H9 (cell line): ENCODE results near the gene HHIP. TPM values are rescaled to one million over a fixed set of nuclear protein-coding genes. Genes with fewer than 3 reads are reported as not detected.
A peak's percentile ranks its signal among the peaks of the same experiment; 100 is the strongest.

ENCODE experiments used
- DNase-seq: peaks from one replicate; pipeline ENCODE4 v3.0.0-alpha.2; 2017
- H2AFZ ChIP-seq: one replicate; pipeline ENCODE4 v1.6.1; 2013; ENCODE audit warnings: mild to moderate bottlenecking, low read length, control low read depth, moderate library complexity
- H2AK5ac ChIP-seq: 2 replicates; pipeline ENCODE4 v1.6.1; 2013; ENCODE audit warnings: low read length, control low read depth, mixed read lengths; ENCODE audit not compliant: insufficient read length
- H2BK120ac ChIP-seq: one replicate; pipeline ENCODE4 v1.6.1; 2013; ENCODE audit warnings: low read depth, mild to moderate bottlenecking, low read length, control low read depth, inconsistent platforms; ENCODE audit not compliant: poor library complexity, severe bottlenecking
- H2BK12ac ChIP-seq: 2 replicates; pipeline ENCODE4 v1.6.1; 2013; ENCODE audit warnings: low read length, control low read depth, mixed read lengths, low read depth; ENCODE audit not compliant: insufficient read length
- H2BK15ac ChIP-seq: 2 replicates; pipeline ENCODE4 v1.6.1; 2013; ENCODE audit warnings: low read depth, low read length, control low read depth
- H2BK20ac ChIP-seq: one replicate; pipeline ENCODE4 v1.6.1; 2013; ENCODE audit warnings: low read depth, mild to moderate bottlenecking, low read length, control low read depth, inconsistent platforms; ENCODE audit not compliant: poor library complexity, severe bottlenecking
- H2BK5ac ChIP-seq: 2 replicates; pipeline ENCODE4 v1.6.1; 2013; ENCODE audit warnings: low read length, control low read depth, mixed read lengths; ENCODE audit not compliant: insufficient read length
- H3K14ac ChIP-seq: 2 replicates; pipeline ENCODE4 v1.6.1; 2013; ENCODE audit warnings: low read length, control low read depth; ENCODE audit not compliant: insufficient read depth
- H3K18ac ChIP-seq: 2 replicates; pipeline ENCODE4 v1.6.1; 2013; ENCODE audit warnings: low read depth, mild to moderate bottlenecking, mixed read lengths, low read length, control low read depth; ENCODE audit not compliant: insufficient read length
- H3K23ac ChIP-seq: 2 replicates; pipeline ENCODE4 v1.6.1; 2013; ENCODE audit warnings: low read length, control low read depth, mixed read lengths, low read depth; ENCODE audit not compliant: insufficient read length
- H3K23me2 ChIP-seq: 2 replicates; pipeline ENCODE4 v1.6.1; 2013; ENCODE audit warnings: low read depth, mild to moderate bottlenecking, mixed read lengths, low read length, control low read depth; ENCODE audit not compliant: insufficient read length, poor library complexity, severe bottlenecking
- H3K27ac ChIP-seq: 2 replicates; pipeline ENCODE4 v1.5.1; 2013; ENCODE audit warnings: low read length, control low read depth, mixed read lengths, low read depth; ENCODE audit not compliant: insufficient read length
- H3K27me3 ChIP-seq: 2 replicates; pipeline ENCODE4 v1.6.1; 2013; ENCODE audit warnings: low read length, control low read depth, inconsistent platforms; ENCODE audit not compliant: insufficient read depth
- H3K4ac ChIP-seq: 2 replicates; pipeline ENCODE4 v1.6.1; 2013; ENCODE audit warnings: low read depth, mild to moderate bottlenecking, control low read depth, inconsistent platforms, low read length, moderate library complexity
- H3K4me1 ChIP-seq: 2 replicates; pipeline ENCODE4 v1.6.1; 2013; ENCODE audit warnings: low read length, control low read depth, inconsistent platforms; ENCODE audit not compliant: insufficient read depth
- H3K4me2 ChIP-seq: 2 replicates; pipeline ENCODE4 v1.6.1; 2013; ENCODE audit warnings: low read length, control low read depth, mixed read lengths; ENCODE audit not compliant: insufficient read length, insufficient read depth
- H3K56ac ChIP-seq: 2 replicates; pipeline ENCODE4 v1.6.1; 2013; ENCODE audit warnings: low read depth, mild to moderate bottlenecking, mixed read lengths, low read length, control low read depth; ENCODE audit not compliant: insufficient read length
- H3K79me1 ChIP-seq: 2 replicates; pipeline ENCODE4 v1.6.1; 2013; ENCODE audit warnings: low read depth, mild to moderate bottlenecking, moderate library complexity, low read length, control low read depth, inconsistent platforms; ENCODE audit not compliant: insufficient read depth, poor library complexity, severe bottlenecking
- H3K79me2 ChIP-seq: 2 replicates; pipeline ENCODE4 v1.6.1; 2013; ENCODE audit warnings: low read length, control low read depth, inconsistent platforms; ENCODE audit not compliant: insufficient read depth
- H3K9ac ChIP-seq: 2 replicates; pipeline ENCODE4 v1.6.1; 2013; ENCODE audit warnings: low read length, control low read depth, mixed read lengths; ENCODE audit not compliant: insufficient read length; ENCODE audit errors: extremely low read depth
- H3K9me3 ChIP-seq: one replicate; pipeline ENCODE4 v1.6.1; 2013; ENCODE audit warnings: low read depth, low read length, inconsistent platforms; ENCODE audit not compliant: control insufficient read depth
- H3T11ph ChIP-seq: one replicate; pipeline ENCODE4 v1.6.1; 2013; ENCODE audit warnings: mild to moderate bottlenecking, low read length, control low read depth, inconsistent platforms
- H4K20me1 ChIP-seq: one replicate; pipeline ENCODE4 v1.6.1; 2013; ENCODE audit not compliant: control insufficient read depth, insufficient read length, insufficient read depth
- H4K5ac ChIP-seq: 2 replicates; pipeline ENCODE4 v1.6.1; 2013; ENCODE audit warnings: low read depth, mild to moderate bottlenecking, mixed read lengths, low read length, control low read depth; ENCODE audit not compliant: insufficient read length
- H4K8ac ChIP-seq: replicated peaks from 2 replicates; pipeline ENCODE4 v1.6.1; 2013; ENCODE audit warnings: low read length, control low read depth, mixed read lengths, low read depth; ENCODE audit not compliant: insufficient read length
- H4K91ac ChIP-seq: 2 replicates; pipeline ENCODE4 v1.6.1; 2013; ENCODE audit warnings: low read depth, mild to moderate bottlenecking, moderate library complexity, mixed read lengths, low read length, control low read depth; ENCODE audit not compliant: insufficient read length
- H3K27ac Mint-ChIP-seq, 3 experiments: 2 replicates in 2 of 3; 3 replicates in 1 of 3; pipeline ENCODE4 v1.8.0; 2020 to 2021; ENCODE audit warnings: mixed read lengths in 3 of 3, mild to moderate bottlenecking in 1 of 3, moderate library complexity in 1 of 3
- H3K27me3 Mint-ChIP-seq: 2 replicates; pipeline ENCODE4 v1.8.0; 2021; ENCODE audit warnings: low read depth, mild to moderate bottlenecking, moderate library complexity, mixed read lengths
- H3K36me3 Mint-ChIP-seq, 3 experiments: 2 replicates in 2 of 3; 3 replicates in 1 of 3; pipeline ENCODE4 v1.8.0; 2020 to 2021; ENCODE audit warnings: low read depth in 3 of 3, mixed read lengths in 3 of 3; ENCODE audit not compliant: insufficient read depth in 1 of 3
- H3K4me1 Mint-ChIP-seq, 2 experiments: 2 replicates each; pipeline ENCODE4 v1.8.0; 2020; ENCODE audit warnings: mixed read lengths in 2 of 2
- H3K4me3 Mint-ChIP-seq, 2 experiments: 2 replicates in 1 of 2; 3 replicates in 1 of 2; pipeline ENCODE4 v1.8.0; 2020 to 2021; ENCODE audit warnings: mild to moderate bottlenecking in 2 of 2, mixed read lengths in 2 of 2, moderate library complexity in 1 of 2
- H3K9me3 Mint-ChIP-seq, 2 experiments: 2 replicates in 1 of 2; 3 replicates in 1 of 2; pipeline ENCODE4 v1.8.0; 2020; ENCODE audit warnings: mild to moderate bottlenecking in 2 of 2, mixed read lengths in 2 of 2, moderate library complexity in 1 of 2
- WGBS: extraction: QIAGEN DNeasy Blood & Tissue Kit; methylation state at CpG from one replicate; pipeline ENCODE4 v1.1.7; 2013; ENCODE audit warnings: missing lambda C conversion rate, low lambda C conversion rate, mixed read lengths; ENCODE audit not compliant: insufficient read length; ENCODE audit errors: extremely low coverage; 5-methylcytosine and 5-hydroxymethylcytosine counted together
- total RNA-seq: library from RNA; stranded (reverse); gene quantifications from 2 replicates; pipeline ENCODE4 v1.2.1, GENCODE V29; 2021
- TF ChIP-seq, protein P1 (sequence below): fragments of 200-600 bp; sonication (generic); conservative IDR thresholded peaks from 3 replicates; pipeline ENCODE4 v1.8.0; 2021; ENCODE audit warnings: antibody characterized with exemption, mild to moderate bottlenecking

HHIP gene
- total RNA-seq, 1 experiment from 2014 or later = 3.8 TPM

DNA sequence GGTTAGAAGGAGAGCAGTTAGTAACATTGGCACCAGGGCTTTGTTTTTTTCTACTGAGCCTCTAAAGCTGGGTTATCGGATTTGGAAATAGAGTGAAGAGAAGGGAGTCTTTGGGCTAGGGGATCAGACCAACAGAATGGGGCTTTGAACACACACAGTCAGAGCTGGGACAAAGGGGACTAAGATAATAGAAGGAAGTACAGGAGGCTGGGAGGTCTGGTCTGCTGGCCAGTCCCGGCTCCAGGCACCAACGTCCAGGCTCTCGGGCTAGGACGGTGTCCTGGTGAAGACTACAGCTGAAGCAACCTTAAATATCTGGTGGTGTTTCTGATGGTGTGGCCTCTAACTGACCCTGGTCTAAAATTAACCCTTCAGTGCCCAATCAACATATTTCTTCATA is 57.5 kb downstream of the HHIP start:
- no peak overlapping the region for H2BK20ac ChIP-seq
- H3K9ac ChIP-seq = no peak overlapping the region
- no peak overlapping the region for H3K4me3 Mint-ChIP-seq
- no peak overlapping the region for H3K23ac ChIP-seq
- H3K56ac ChIP-seq = no peak overlapping the region
- H2BK120ac ChIP-seq = no peak overlapping the region
- no peak overlapping the region for H2BK15ac ChIP-seq
- no peak overlapping the region for H2BK5ac ChIP-seq
- H3K27ac ChIP-seq = no peak overlapping the region
- no peak overlapping the region for H2AK5ac ChIP-seq
- no peak overlapping the region for H3K4me2 ChIP-seq
- H3K18ac ChIP-seq = no peak overlapping the region
- H3K4me1 Mint-ChIP-seq = peaks cover 13 to 17% of the 10 kb centered on the region in 2 experiments
- H3K79me2 ChIP-seq = no peaks in the 10 kb centered on the region; the same call in 1 of the 2 replicates
- no peaks in the 10 kb centered on the region; a peak in 1 of 7 replicates for H3K36me3 Mint-ChIP-seq
- no peak overlapping the region for H3K27ac Mint-ChIP-seq
- no peak overlapping the region for H3T11ph ChIP-seq
- no CpG with 5 or more reads among the region's 5 CpGs for WGBS
- no peaks in the 10 kb centered on the region for H3K4me1 ChIP-seq
- no peaks in the 10 kb centered on the region for H4K20me1 ChIP-seq
- H3K27me3 ChIP-seq = no peaks in the 10 kb centered on the region
- H3K9me3 Mint-ChIP-seq = no peaks in the 10 kb centered on the region
- H3K79me1 ChIP-seq = no peaks in the 10 kb centered on the region
- no peaks in the 10 kb centered on the region for H3K23me2 ChIP-seq
- H3K27me3 Mint-ChIP-seq = no peaks in the 10 kb centered on the region; the same call in 1 of the 2 replicates
- DNase-seq = no peak
- no peaks in the 10 kb centered on the region for H3K9me3 ChIP-seq
- no peak overlapping the region for H4K5ac ChIP-seq
- peak overlapping the region; percentile 47; the same call in 1 of the 2 replicates for H3K14ac ChIP-seq
- H2AFZ ChIP-seq = no peak overlapping the region
- H2BK12ac ChIP-seq = no peak overlapping the region
- TF ChIP-seq, protein P1, sequence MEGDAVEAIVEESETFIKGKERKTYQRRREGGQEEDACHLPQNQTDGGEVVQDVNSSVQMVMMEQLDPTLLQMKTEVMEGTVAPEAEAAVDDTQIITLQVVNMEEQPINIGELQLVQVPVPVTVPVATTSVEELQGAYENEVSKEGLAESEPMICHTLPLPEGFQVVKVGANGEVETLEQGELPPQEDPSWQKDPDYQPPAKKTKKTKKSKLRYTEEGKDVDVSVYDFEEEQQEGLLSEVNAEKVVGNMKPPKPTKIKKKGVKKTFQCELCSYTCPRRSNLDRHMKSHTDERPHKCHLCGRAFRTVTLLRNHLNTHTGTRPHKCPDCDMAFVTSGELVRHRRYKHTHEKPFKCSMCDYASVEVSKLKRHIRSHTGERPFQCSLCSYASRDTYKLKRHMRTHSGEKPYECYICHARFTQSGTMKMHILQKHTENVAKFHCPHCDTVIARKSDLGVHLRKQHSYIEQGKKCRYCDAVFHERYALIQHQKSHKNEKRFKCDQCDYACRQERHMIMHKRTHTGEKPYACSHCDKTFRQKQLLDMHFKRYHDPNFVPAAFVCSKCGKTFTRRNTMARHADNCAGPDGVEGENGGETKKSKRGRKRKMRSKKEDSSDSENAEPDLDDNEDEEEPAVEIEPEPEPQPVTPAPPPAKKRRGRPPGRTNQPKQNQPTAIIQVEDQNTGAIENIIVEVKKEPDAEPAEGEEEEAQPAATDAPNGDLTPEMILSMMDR = no peak
- H4K8ac ChIP-seq = no peak overlapping the region
- no peak overlapping the region for H3K4ac ChIP-seq
- H4K91ac ChIP-seq = no peak overlapping the region
